K562 (cell line): ENCODE measurements around the gene SPEG. TPM values are rescaled to one million over a fixed set of nuclear protein-coding genes. Genes with fewer than 3 reads are reported as not detected.

Experiments
- CBX5 ChIP-seq: IDR thresholded peaks from 2 replicates; pipeline ENCODE4 v1.6.1; 2014; ENCODE audit warnings: low read depth, borderline replicate concordance
- CXXC5 ChIP-seq: fragments of 250-450 bp; sonication (Bioruptor Pico); IDR thresholded peaks from 2 replicates; pipeline ENCODE4 v1.8.0; 2022; ENCODE audit warnings: inconsistent platforms, mild to moderate bottlenecking, moderate library complexity
- KDM5B ChIP-seq: fragments of 200-600 bp; sonication (generic); IDR thresholded peaks from 2 replicates; pipeline ENCODE4 v1.6.1; 2012; ENCODE audit warnings: low read depth, mild to moderate bottlenecking, moderate library complexity, low read length, control low read depth, inconsistent platforms; ENCODE audit not compliant: insufficient replicate concordance
- MYBL2 ChIP-seq, 2 experiments: fragments of 450-650 bp in 1 of 2; sonication (generic) in 1 of 2; formaldehyde crosslinking in 1 of 2; IDR thresholded peaks; 2 replicates each; pipeline versions ENCODE4 v1.6.1 to v1.8.1; 2017 to 2022; ENCODE audit warnings: borderline replicate concordance in 1 of 2, inconsistent platforms in 1 of 2, low read depth in 1 of 2, mild to moderate bottlenecking in 1 of 2, missing genetic modification reagents in 1 of 2, moderate library complexity in 1 of 2
- NONO ChIP-seq, 2 experiments: fragments of 200-400 bp in 1 of 2; fragments of 450-650 bp in 1 of 2; formaldehyde crosslinking in 1 of 2; IDR thresholded peaks; 2 replicates each; pipeline ENCODE4 v1.6.1; 2017; ENCODE audit warnings: low read depth in 2 of 2, mild to moderate bottlenecking in 2 of 2, moderate library complexity in 2 of 2, low read length in 1 of 2
- NR4A1 ChIP-seq, 2 experiments: fragments of 250-450 bp in 1 of 2; fragments of 450-650 bp in 1 of 2; sonication (Bioruptor Pico) in 1 of 2; IDR thresholded peaks; 2 replicates each; pipeline versions ENCODE4 v1.4.0 to v1.6.1; 2016 to 2020; ENCODE audit warnings: mild to moderate bottlenecking in 2 of 2, missing compliant biosample characterization in 1 of 2, missing genetic modification characterization in 1 of 2, moderate library complexity in 1 of 2
- OTX1 ChIP-seq: fragments of 450-650 bp; formaldehyde crosslinking; IDR thresholded peaks from 2 replicates; pipeline ENCODE4 v1.4.0; 2022; ENCODE audit warnings: mild to moderate bottlenecking
- POLR2A ChIP-seq: fragments of 450-650 bp; conservative IDR thresholded peaks from 2 replicates; pipeline ENCODE4 v1.6.1; 2016
- RB1 ChIP-seq: fragments of 450-650 bp; IDR thresholded peaks from 2 replicates; pipeline ENCODE4 v1.6.1; 2017; ENCODE audit warnings: low read depth, mild to moderate bottlenecking
- TAF15 ChIP-seq: fragments of 200-400 bp; formaldehyde crosslinking; IDR thresholded peaks from 2 replicates; pipeline ENCODE4 v1.6.1; 2017; ENCODE audit warnings: mild to moderate bottlenecking, low read depth, low read length, moderate library complexity
- TBL1XR1 ChIP-seq, 2 experiments: IDR thresholded peaks; 2 replicates each; pipeline ENCODE4 v1.6.1; 2012; ENCODE audit warnings: improper control_type of control experiment in 2 of 2, low read length in 2 of 2, mild to moderate bottlenecking in 1 of 2
- TCFL5 ChIP-seq: fragments of 250-450 bp; sonication (Bioruptor Pico); conservative IDR thresholded peaks from 2 replicates; pipeline ENCODE4 v1.6.1; 2021; ENCODE audit warnings: mild to moderate bottlenecking, moderate library complexity, matching md5 sums
- ZNF232 ChIP-seq: sonication (generic); formaldehyde crosslinking; IDR thresholded peaks from 2 replicates; pipeline ENCODE4 v1.8.0; 2022; ENCODE audit warnings: mild to moderate bottlenecking, missing genetic modification reagents
- polyA plus RNA-seq, 8 experiments: library from polyadenylated mRNA; depleted of rRNA in 4 of 8; stranded (reverse) in 5 of 8; unstranded in 3 of 8; fragments of >200 nt; fragmentation: Nextera tagmentation in 2 of 8; fragmentation: Illumina TruSeq in 1 of 8; extraction: Ambion mirVana in 2 of 8; extraction: Trizol in 1 of 8; gene quantifications; 2 replicates each; pipeline versions ENCODE4 v1.2.1 to v1.2.3, GENCODE V29; 2011 to 2014; ENCODE audit warnings: inconsistent platforms in 1 of 8, missing spikeins in 1 of 8
- total RNA-seq, 7 experiments: library from RNA; depleted of rRNA in 6 of 7; stranded (reverse); fragments of >200 nt in 6 of 7; fragmentation: Illumina TruSeq in 2 of 7; extraction: Trizol in 2 of 7; gene quantifications; 2 replicates each; pipeline versions ENCODE4 v1.2.1 to v1.2.3, GENCODE V29; 2011 to 2021; ENCODE audit warnings: low replicate concordance in 1 of 7
- TF ChIP-seq, protein P1 (sequence below): sonication (generic); formaldehyde crosslinking; IDR thresholded peaks from 2 replicates; pipeline ENCODE4 v1.8.1; 2022; ENCODE audit warnings: missing genetic modification reagents
- TF ChIP-seq, protein P2 (sequence below), 2 experiments: fragments of 200-800 bp in 1 of 2; sonication (Bioruptor generic) in 1 of 2; sonication (generic) in 1 of 2; formaldehyde crosslinking in 1 of 2; IDR thresholded peaks in 1 of 2; conservative IDR thresholded peaks in 1 of 2; 2 replicates each; pipeline versions ENCODE4 v1.5.0 to v1.6.1; 2016 to 2020; ENCODE audit warnings: missing compliant biosample characterization in 1 of 2, missing genetic modification characterization in 1 of 2, missing genetic modification reagents in 1 of 2
- TF ChIP-seq, protein P3 (sequence below): fragments of 250-450 bp; sonication (Bioruptor Pico); IDR thresholded peaks from 2 replicates; pipeline ENCODE4 v1.9.0; 2021; ENCODE audit warnings: mild to moderate bottlenecking, inconsistent platforms
- TF ChIP-seq, protein P4 (sequence below): fragments of 450-650 bp; IDR thresholded peaks from 2 replicates; pipeline ENCODE4 v1.6.1; 2017; ENCODE audit warnings: antibody characterized with exemption
- TF ChIP-seq, protein P5 (sequence below): fragments of 250-450 bp; sonication (Bioruptor Pico); IDR thresholded peaks from 2 replicates; pipeline ENCODE4 v1.9.0; 2021; ENCODE audit warnings: mild to moderate bottlenecking

SPEG gene
- total and polyA plus RNA-seq, 9 of the 15 experiments (the other 6 are each of a cell fraction or from before 2014, with no cell fraction given) = 0.49 to 8.7 (median 3.0) TPM

DNA sequence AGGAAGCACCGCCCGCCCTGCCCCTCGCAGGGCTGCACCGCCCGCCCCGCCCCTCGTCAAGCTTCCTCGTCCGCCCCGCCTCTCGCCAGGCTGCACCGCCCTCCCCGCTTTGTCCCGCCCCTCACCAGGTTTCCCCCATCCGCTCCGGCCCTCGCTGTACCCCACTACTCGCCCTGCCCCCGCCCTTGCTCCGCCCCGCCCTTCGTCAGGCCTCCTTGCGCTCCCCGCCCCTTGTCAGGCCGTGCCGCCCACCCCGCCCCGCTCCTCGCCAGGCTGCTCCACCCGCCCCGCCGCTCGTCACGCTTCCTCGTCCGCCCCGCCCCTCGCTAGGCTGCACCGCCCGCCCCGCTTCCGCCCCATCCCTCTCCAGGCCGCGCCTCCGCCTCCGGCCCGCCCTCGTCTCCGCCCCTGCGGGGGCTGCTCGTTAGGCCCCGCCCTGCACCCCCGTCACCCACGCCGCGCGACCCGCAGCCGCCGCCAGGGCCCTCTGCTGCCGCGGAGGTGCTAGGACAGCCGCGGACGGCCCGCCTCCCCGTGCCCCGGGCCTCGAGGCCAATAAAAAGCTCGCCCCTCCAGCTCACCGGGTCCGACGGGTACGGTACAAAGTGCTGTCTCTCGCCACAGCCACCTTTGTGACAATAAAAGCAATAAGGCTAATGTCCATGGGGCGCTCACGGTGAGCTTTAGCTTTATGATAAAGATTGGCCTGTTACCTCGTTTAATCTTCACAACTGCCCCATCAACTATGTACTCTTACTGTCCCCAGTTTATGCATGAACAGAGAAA is 46.3 kb upstream of the SPEG start (continued):
- TF ChIP-seq, protein P1, sequence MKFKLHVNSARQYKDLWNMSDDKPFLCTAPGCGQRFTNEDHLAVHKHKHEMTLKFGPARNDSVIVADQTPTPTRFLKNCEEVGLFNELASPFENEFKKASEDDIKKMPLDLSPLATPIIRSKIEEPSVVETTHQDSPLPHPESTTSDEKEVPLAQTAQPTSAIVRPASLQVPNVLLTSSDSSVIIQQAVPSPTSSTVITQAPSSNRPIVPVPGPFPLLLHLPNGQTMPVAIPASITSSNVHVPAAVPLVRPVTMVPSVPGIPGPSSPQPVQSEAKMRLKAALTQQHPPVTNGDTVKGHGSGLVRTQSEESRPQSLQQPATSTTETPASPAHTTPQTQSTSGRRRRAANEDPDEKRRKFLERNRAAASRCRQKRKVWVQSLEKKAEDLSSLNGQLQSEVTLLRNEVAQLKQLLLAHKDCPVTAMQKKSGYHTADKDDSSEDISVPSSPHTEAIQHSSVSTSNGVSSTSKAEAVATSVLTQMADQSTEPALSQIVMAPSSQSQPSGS (CRISPR knock-in tag) = no peak
- TF ChIP-seq TCFL5 (CRISPR knock-in tag) (no peak), POLR2A (peak; percentile 53), NR4A1 (CRISPR knock-in tag; IDR thresholded peaks at IDR 0.05) (no peak), NR4A1 (tag; IDR thresholded peaks at IDR 0.05) (0 out of 2 replicates have a peak, but pooled peaks have one; percentile 62), OTX1 (no peak), RB1 (peak; percentile 69; the same call in 1 of the 2 replicates), KDM5B (peak; percentile 48), MYBL2 (IDR thresholded peaks at IDR 0.05; ENCODE audit: low read depth) (no peak), MYBL2 (CRISPR knock-in tag; IDR thresholded peaks at IDR 0.05; ENCODE audit: borderline replicate concordance) (no peak), CXXC5 (CRISPR knock-in tag) (peak; percentile 76), TBL1XR1 (IDR thresholded peaks at IDR 0.05; ENCODE audit: low read length in 2 of 2) (no peak), CBX5 (no peak), ZNF232 (CRISPR knock-in tag) (no peak), TAF15 (no peak), NONO (IDR thresholded peaks at IDR 0.05; ENCODE audit: low read depth in 2 of 2, low read length in 1 of 2) (peak in 1 of 2 experiments; percentile 42; a peak in 1 of 4 replicates)
- TF ChIP-seq, protein P2, sequence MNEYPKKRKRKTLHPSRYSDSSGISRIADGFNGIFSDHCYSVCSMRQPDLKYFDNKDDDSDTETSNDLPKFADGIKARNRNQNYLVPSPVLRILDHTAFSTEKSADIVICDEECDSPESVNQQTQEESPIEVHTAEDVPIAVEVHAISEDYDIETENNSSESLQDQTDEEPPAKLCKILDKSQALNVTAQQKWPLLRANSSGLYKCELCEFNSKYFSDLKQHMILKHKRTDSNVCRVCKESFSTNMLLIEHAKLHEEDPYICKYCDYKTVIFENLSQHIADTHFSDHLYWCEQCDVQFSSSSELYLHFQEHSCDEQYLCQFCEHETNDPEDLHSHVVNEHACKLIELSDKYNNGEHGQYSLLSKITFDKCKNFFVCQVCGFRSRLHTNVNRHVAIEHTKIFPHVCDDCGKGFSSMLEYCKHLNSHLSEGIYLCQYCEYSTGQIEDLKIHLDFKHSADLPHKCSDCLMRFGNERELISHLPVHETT (CRISPR knock-in tag; conservative IDR thresholded peaks at IDR 0.05 in 1 of 2, IDR thresholded peaks at IDR 0.05 in 1 of 2) = peak in 1 of 2 experiments; percentile 81; a peak in 2 of 4 replicates
- TF ChIP-seq, protein P3, sequence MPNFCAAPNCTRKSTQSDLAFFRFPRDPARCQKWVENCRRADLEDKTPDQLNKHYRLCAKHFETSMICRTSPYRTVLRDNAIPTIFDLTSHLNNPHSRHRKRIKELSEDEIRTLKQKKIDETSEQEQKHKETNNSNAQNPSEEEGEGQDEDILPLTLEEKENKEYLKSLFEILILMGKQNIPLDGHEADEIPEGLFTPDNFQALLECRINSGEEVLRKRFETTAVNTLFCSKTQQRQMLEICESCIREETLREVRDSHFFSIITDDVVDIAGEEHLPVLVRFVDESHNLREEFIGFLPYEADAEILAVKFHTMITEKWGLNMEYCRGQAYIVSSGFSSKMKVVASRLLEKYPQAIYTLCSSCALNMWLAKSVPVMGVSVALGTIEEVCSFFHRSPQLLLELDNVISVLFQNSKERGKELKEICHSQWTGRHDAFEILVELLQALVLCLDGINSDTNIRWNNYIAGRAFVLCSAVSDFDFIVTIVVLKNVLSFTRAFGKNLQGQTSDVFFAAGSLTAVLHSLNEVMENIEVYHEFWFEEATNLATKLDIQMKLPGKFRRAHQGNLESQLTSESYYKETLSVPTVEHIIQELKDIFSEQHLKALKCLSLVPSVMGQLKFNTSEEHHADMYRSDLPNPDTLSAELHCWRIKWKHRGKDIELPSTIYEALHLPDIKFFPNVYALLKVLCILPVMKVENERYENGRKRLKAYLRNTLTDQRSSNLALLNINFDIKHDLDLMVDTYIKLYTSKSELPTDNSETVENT = 0 out of 2 replicates have a peak, but pooled peaks have one; percentile 63
- TF ChIP-seq, protein P4, sequence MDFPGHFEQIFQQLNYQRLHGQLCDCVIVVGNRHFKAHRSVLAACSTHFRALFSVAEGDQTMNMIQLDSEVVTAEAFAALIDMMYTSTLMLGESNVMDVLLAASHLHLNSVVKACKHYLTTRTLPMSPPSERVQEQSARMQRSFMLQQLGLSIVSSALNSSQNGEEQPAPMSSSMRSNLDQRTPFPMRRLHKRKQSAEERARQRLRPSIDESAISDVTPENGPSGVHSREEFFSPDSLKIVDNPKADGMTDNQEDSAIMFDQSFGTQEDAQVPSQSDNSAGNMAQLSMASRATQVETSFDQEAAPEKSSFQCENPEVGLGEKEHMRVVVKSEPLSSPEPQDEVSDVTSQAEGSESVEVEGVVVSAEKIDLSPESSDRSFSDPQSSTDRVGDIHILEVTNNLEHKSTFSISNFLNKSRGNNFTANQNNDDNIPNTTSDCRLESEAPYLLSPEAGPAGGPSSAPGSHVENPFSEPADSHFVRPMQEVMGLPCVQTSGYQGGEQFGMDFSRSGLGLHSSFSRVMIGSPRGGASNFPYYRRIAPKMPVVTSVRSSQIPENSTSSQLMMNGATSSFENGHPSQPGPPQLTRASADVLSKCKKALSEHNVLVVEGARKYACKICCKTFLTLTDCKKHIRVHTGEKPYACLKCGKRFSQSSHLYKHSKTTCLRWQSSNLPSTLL = no peak
- TF ChIP-seq, protein P5, sequence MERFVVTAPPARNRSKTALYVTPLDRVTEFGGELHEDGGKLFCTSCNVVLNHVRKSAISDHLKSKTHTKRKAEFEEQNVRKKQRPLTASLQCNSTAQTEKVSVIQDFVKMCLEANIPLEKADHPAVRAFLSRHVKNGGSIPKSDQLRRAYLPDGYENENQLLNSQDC (CRISPR knock-in tag) = no peak
